Measurements from ENCODE around the gene BCDIN3D. TPM values are rescaled to one million over a fixed set of nuclear protein-coding genes. Genes with fewer than 3 reads are reported as not detected.

Gene BCDIN3D
- total RNA-seq, 1 experiment from 2014 or later = 4.0 TPM

DNA sequence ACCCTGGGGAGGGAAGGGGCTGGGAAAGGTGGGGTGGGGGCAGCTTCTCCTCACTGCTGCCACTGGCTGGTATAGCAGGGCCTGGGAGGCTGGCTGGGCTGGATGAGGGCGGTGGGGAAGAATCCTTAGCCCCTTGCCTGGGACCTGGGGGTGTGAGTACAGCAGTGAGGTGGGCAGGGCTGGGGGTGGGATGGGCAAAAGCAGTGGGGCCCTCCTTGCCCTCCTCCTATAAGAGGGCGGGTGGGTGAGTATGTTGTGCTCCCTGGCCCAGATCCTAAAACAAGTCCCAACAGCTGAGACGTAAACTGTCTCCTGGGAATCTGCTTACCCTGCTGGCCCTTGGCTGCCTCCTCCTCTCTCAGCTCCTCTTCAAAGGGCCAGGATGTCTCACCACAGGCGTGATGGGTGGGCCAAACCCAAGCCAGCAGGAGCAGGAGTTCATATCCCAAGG, 16.9 kb downstream of the BCDIN3D start:
- Mint-ChIP-seq H3K27me3 (ENCODE audit: unreplicated experiment) (no peaks in the 10 kb centered on the region), H3K4me1 (ENCODE audit: low read depth, unreplicated experiment) (peaks cover 12% of the 10 kb centered on the region), H3K36me3 (ENCODE audit: insufficient read depth, unreplicated experiment) (peaks cover 18% of the 10 kb centered on the region), H3K27ac (ENCODE audit: unreplicated experiment) (no peak overlapping the region), H3K4me3 (ENCODE audit: low read depth, unreplicated experiment) (no peak overlapping the region), H3K9me3 (ENCODE audit: low read depth, unreplicated experiment) (no peaks in the 10 kb centered on the region)
- TF ChIP-seq, protein P1, sequence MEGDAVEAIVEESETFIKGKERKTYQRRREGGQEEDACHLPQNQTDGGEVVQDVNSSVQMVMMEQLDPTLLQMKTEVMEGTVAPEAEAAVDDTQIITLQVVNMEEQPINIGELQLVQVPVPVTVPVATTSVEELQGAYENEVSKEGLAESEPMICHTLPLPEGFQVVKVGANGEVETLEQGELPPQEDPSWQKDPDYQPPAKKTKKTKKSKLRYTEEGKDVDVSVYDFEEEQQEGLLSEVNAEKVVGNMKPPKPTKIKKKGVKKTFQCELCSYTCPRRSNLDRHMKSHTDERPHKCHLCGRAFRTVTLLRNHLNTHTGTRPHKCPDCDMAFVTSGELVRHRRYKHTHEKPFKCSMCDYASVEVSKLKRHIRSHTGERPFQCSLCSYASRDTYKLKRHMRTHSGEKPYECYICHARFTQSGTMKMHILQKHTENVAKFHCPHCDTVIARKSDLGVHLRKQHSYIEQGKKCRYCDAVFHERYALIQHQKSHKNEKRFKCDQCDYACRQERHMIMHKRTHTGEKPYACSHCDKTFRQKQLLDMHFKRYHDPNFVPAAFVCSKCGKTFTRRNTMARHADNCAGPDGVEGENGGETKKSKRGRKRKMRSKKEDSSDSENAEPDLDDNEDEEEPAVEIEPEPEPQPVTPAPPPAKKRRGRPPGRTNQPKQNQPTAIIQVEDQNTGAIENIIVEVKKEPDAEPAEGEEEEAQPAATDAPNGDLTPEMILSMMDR (IDR thresholded peaks at IDR 0.05; ENCODE audit: unreplicated experiment) = no peak
- intact Hi-C loops (cut with micrococcal nuclease; ENCODE audit: unreplicated experiment) = no loop called here
- CTCF ChIA-PET = interaction anchor here (0.6 kb wide), 1 partner anchor 9 kb away, joined by 3 read pairs; no protein-coding TSS in a partner anchor
- no peak for DNase-seq
- no TSS peak for BruUV-seq (replicated peaks)

DNA sequence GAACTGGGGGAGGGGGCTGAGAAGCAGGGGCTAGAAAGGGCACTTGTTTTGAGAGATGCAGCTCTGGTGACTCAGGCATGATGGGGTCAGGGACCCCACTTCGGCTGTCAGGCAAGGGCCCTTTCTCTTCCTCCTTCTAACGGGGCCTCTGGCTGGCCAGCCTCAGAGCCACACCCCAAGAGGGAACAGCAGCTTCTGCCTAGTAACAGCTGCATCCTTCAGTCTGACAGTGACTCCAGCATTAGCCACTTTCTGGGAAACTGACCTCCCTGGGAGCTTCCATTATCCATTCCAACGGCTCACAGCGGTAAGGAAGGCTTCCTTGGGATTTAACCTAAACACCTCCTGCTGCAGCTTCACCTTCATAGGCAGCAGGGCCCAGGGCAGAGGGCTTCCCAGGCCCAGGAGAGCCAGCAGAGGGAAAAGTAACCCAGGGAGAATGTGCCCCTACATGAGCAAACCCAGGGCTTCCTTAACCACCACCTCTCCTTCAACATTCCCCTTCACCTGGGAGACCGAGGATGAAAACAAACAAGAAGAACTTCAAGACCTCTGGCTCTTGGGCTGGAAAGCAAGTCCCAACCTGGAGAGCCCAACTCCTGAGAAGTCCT, 17.4 kb downstream of the BCDIN3D start:
- TF ChIP-seq, protein P1 (IDR thresholded peaks at IDR 0.05; ENCODE audit: unreplicated experiment) = no peak
- no peak overlapping the region for H3K27ac Mint-ChIP-seq (ENCODE audit: unreplicated experiment)
- no peaks in the 10 kb centered on the region for H3K27me3 Mint-ChIP-seq (ENCODE audit: unreplicated experiment)
- H3K36me3 Mint-ChIP-seq (ENCODE audit: insufficient read depth, unreplicated experiment) = peaks cover 18% of the 10 kb centered on the region
- H3K4me1 Mint-ChIP-seq (ENCODE audit: low read depth, unreplicated experiment) = peaks cover 12% of the 10 kb centered on the region
- BruUV-seq (replicated peaks) = no TSS peak
- intact Hi-C loops (cut with micrococcal nuclease; ENCODE audit: unreplicated experiment) = no loop called here
- no peak for DNase-seq
- H3K9me3 Mint-ChIP-seq (ENCODE audit: low read depth, unreplicated experiment) = no peaks in the 10 kb centered on the region
- no peak overlapping the region for H3K4me3 Mint-ChIP-seq (ENCODE audit: low read depth, unreplicated experiment)
- CTCF ChIA-PET = interaction anchor here (0.6 kb wide), 1 partner anchor 10 kb away, joined by 3 read pairs; no protein-coding TSS in a partner anchor

DNA sequence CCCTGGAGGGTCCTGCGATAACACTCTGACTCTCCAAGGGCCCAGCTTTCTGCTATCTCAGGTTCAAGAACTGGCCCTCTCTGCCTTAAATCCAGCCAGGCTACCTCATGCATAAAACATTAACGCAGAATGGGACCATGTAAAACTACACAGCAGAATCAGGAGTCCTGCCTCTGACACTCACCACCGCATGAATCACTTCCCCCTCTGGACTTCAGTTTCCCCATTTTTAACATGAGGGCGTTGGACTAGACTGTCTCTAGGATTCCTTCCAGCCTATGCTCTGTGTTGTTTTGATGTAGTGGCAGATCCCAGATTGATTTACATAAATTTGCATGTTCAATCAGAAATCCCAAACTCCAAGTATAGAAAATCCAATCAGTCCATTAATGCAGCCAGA, 18.0 kb downstream of the BCDIN3D start:
- H3K9me3 Mint-ChIP-seq (ENCODE audit: low read depth, unreplicated experiment) = no peaks in the 10 kb centered on the region
- no peak for DNase-seq
- TF ChIP-seq, protein P1 (IDR thresholded peaks at IDR 0.05; ENCODE audit: unreplicated experiment) = no peak
- CTCF ChIA-PET = interaction anchor here (0.5 kb wide), 1 partner anchor 478 kb away, joined by 8 read pairs; no protein-coding TSS in a partner anchor
- intact Hi-C loops (cut with micrococcal nuclease; ENCODE audit: unreplicated experiment) = no loop called here
- no TSS peak for BruUV-seq (replicated peaks)
- H3K36me3 Mint-ChIP-seq (ENCODE audit: insufficient read depth, unreplicated experiment) = peaks cover 18% of the 10 kb centered on the region
- H3K4me1 Mint-ChIP-seq (ENCODE audit: low read depth, unreplicated experiment) = peaks cover 12% of the 10 kb centered on the region
- no peak overlapping the region for H3K27ac Mint-ChIP-seq (ENCODE audit: unreplicated experiment)
- no peak overlapping the region for H3K4me3 Mint-ChIP-seq (ENCODE audit: low read depth, unreplicated experiment)
- no peaks in the 10 kb centered on the region for H3K27me3 Mint-ChIP-seq (ENCODE audit: unreplicated experiment)

DNA sequence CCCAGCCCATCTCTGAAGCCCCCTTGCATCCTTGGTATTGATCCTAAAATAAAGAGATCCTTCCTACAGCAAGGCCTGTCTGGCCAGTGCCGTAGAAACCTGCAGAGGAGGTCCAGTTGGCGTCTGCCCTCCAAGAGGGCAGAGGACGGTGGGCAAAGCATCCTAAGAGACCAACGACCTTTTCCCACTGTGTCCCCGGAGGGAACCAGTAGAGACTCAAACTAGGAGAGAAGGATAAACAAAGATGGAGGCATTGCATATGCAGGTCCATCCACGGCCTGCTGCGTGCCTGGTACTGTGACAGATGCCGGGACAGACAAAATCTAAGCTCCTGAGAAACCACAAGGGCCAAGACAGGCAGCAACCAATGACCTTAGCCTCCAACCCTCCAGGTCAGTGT, 18.5 kb downstream of the BCDIN3D start:
- Mint-ChIP-seq H3K9me3 (ENCODE audit: low read depth, unreplicated experiment) (no peaks in the 10 kb centered on the region), H3K4me3 (ENCODE audit: low read depth, unreplicated experiment) (no peak overlapping the region), H3K4me1 (ENCODE audit: low read depth, unreplicated experiment) (peaks cover 12% of the 10 kb centered on the region), H3K36me3 (ENCODE audit: insufficient read depth, unreplicated experiment) (peaks cover 18% of the 10 kb centered on the region), H3K27me3 (ENCODE audit: unreplicated experiment) (no peaks in the 10 kb centered on the region), H3K27ac (ENCODE audit: unreplicated experiment) (no peak overlapping the region)
- TF ChIP-seq, protein P1 (IDR thresholded peaks at IDR 0.05; ENCODE audit: unreplicated experiment) = no peak
- no TSS peak for BruUV-seq (replicated peaks)
- CTCF ChIA-PET = interaction anchor here (0.5 kb wide), 1 partner anchor 478 kb away, joined by 8 read pairs; no protein-coding TSS in a partner anchor
- DNase-seq = no peak
- intact Hi-C loops (cut with micrococcal nuclease; ENCODE audit: unreplicated experiment) = no loop called here
